GM23338 (cell line): ENCODE data around the gene EDAR. TPM values are rescaled to one million over a fixed set of nuclear protein-coding genes. Genes with fewer than 3 reads are reported as not detected.

ENCODE experiments used
- ATAC-seq: fragments of 200-7000 bp; cut with Tn5 transposase; 3 replicates; pipeline ENCODE4 v1.9.1; 2020
- DNase-seq: peaks from one replicate; pipeline ENCODE4 v3.0.0-alpha.2; 2015; ENCODE audit warnings: low spot score
- H2AFZ ChIP-seq: fragments of 200-600 bp; sonication (generic); 2 replicates; pipeline ENCODE4 v1.8.0; 2016; ENCODE audit warnings: antibody characterized with exemption, mild to moderate bottlenecking, moderate library complexity
- H3F3A ChIP-seq: fragments of 200-600 bp; sonication (generic); replicated peaks from 2 replicates; pipeline ENCODE4 v1.8.0; 2017; ENCODE audit warnings: antibody characterized with exemption, mixed run types, low read depth
- H3K27ac ChIP-seq: fragments of 200-600 bp; sonication (generic); 2 replicates; pipeline ENCODE4 v1.6.1; 2016; ENCODE audit warnings: low read depth
- H3K27me3 ChIP-seq: fragments of 200-600 bp; sonication (generic); 2 replicates; pipeline ENCODE4 v1.8.0; 2016; ENCODE audit warnings: mild to moderate bottlenecking, mixed run types, moderate library complexity; ENCODE audit not compliant: insufficient read depth
- H3K36me3 ChIP-seq: fragments of 200-600 bp; sonication (generic); 2 replicates; pipeline ENCODE4 v1.8.0; 2016; ENCODE audit warnings: mild to moderate bottlenecking; ENCODE audit not compliant: insufficient read depth
- H3K4me1 ChIP-seq: fragments of 200-600 bp; sonication (generic); 2 replicates; pipeline ENCODE4 v1.8.0; 2016; ENCODE audit warnings: mild to moderate bottlenecking, moderate library complexity; ENCODE audit not compliant: insufficient read depth
- H3K4me2 ChIP-seq: fragments of 200-600 bp; sonication (generic); 2 replicates; pipeline ENCODE4 v1.7.1; 2017; ENCODE audit warnings: mixed run types
- H3K4me3 ChIP-seq: fragments of 200-600 bp; sonication (generic); 2 replicates; pipeline ENCODE4 v1.6.1; 2016; ENCODE audit warnings: mixed run types
- H3K79me2 ChIP-seq: fragments of 200-600 bp; sonication (generic); replicated peaks from 2 replicates; pipeline ENCODE4 v1.8.0; 2017; ENCODE audit warnings: mild to moderate bottlenecking; ENCODE audit not compliant: insufficient read depth
- H3K9me2 ChIP-seq: fragments of 200-600 bp; sonication (generic); 2 replicates; pipeline ENCODE4 v1.8.0; 2017; ENCODE audit not compliant: insufficient read depth
- H4K20me1 ChIP-seq: fragments of 200-600 bp; sonication (generic); replicated peaks from 2 replicates; pipeline ENCODE4 v1.8.0; 2017; ENCODE audit warnings: mild to moderate bottlenecking; ENCODE audit not compliant: insufficient read depth
- H3K27ac Mint-ChIP-seq: 2 replicates; pipeline ENCODE4 v1.8.0; 2020; ENCODE audit warnings: inconsistent platforms, mild to moderate bottlenecking, moderate library complexity, mixed read lengths
- H3K27me3 Mint-ChIP-seq: 3 replicates; pipeline ENCODE4 v1.8.0; 2022; ENCODE audit warnings: low read depth, mild to moderate bottlenecking, moderate library complexity, mixed read lengths, inconsistent platforms; ENCODE audit not compliant: insufficient read depth, poor library complexity
- H3K36me3 Mint-ChIP-seq: 3 replicates; pipeline ENCODE4 v1.8.0; 2021; ENCODE audit warnings: low read depth, mild to moderate bottlenecking, inconsistent platforms, moderate library complexity, mixed read lengths
- H3K4me1 Mint-ChIP-seq: 3 replicates; pipeline ENCODE4 v1.8.0; 2020; ENCODE audit warnings: mild to moderate bottlenecking, inconsistent platforms, mixed read lengths
- H3K4me3 Mint-ChIP-seq: 3 replicates; pipeline ENCODE4 v1.8.0; 2021; ENCODE audit warnings: moderate library complexity, mild to moderate bottlenecking, inconsistent platforms, mixed read lengths
- H3K9me3 Mint-ChIP-seq: 3 replicates; pipeline ENCODE4 v1.8.0; 2020; ENCODE audit warnings: moderate library complexity, mild to moderate bottlenecking, inconsistent platforms, mixed read lengths
- CREB1 ChIP-seq: fragments of 250-450 bp; sonication (Bioruptor Pico); IDR thresholded peaks from 2 replicates; pipeline ENCODE4 v1.5.0; 2020; ENCODE audit warnings: low read depth, mild to moderate bottlenecking, moderate library complexity
- CTCF ChIP-seq, 2 experiments: fragments of 200-600 bp in 1 of 2; sonication (generic) in 1 of 2; conservative IDR thresholded peaks; 2 replicates each; pipeline versions ENCODE4 v1.5.1 to v1.6.1; 2016 to 2017; ENCODE audit warnings: antibody characterized with exemption in 2 of 2, low read depth in 2 of 2, mild to moderate bottlenecking in 2 of 2, moderate library complexity in 1 of 2
- ETS1 ChIP-seq: IDR thresholded peaks from 2 replicates; pipeline ENCODE4 v1.6.1; 2016; ENCODE audit warnings: antibody characterized with exemption
- EZH2 ChIP-seq: fragments of 200-600 bp; sonication (generic); IDR thresholded peaks from one replicate; pipeline ENCODE4 v1.8.0; 2017; ENCODE audit warnings: antibody characterized with exemption, mild to moderate bottlenecking, low read depth; ENCODE audit not compliant: unreplicated experiment
- EZH2phosphoT487 ChIP-seq: fragments of 200-600 bp; sonication (generic); IDR thresholded peaks from one replicate; pipeline ENCODE4 v1.8.1; 2018; ENCODE audit warnings: antibody characterized with exemption; ENCODE audit not compliant: unreplicated experiment
- JUNB ChIP-seq: IDR thresholded peaks from one replicate; pipeline ENCODE4 v1.6.1; 2016; ENCODE audit warnings: antibody characterized with exemption; ENCODE audit not compliant: unreplicated experiment
- NANOG ChIP-seq: IDR thresholded peaks from 2 replicates; pipeline ENCODE4 v1.6.1; 2016; ENCODE audit warnings: antibody characterized with exemption, borderline replicate concordance
- POLR2AphosphoS5 ChIP-seq: IDR thresholded peaks from 2 replicates; pipeline ENCODE4 v1.6.1; 2016; ENCODE audit warnings: antibody characterized with exemption, low read depth
- REST ChIP-seq: IDR thresholded peaks from one replicate; pipeline ENCODE4 v1.6.1; 2018; ENCODE audit warnings: antibody characterized with exemption; ENCODE audit not compliant: unreplicated experiment
- STAT1 ChIP-seq: IDR thresholded peaks from one replicate; pipeline ENCODE4 v1.6.1; 2016; ENCODE audit warnings: antibody characterized with exemption; ENCODE audit not compliant: unreplicated experiment
- ZNF114 ChIP-seq: fragments of 250-450 bp; sonication (Bioruptor Pico); IDR thresholded peaks from 2 replicates; pipeline ENCODE4 v1.5.0; 2020; ENCODE audit warnings: mild to moderate bottlenecking, moderate library complexity
- ZNF331 ChIP-seq: fragments of 250-450 bp; sonication (Bioruptor Pico); IDR thresholded peaks from 2 replicates; pipeline ENCODE4 v1.5.0; 2020; ENCODE audit warnings: low read depth, mild to moderate bottlenecking, moderate library complexity
- ZNF462 ChIP-seq: fragments of 250-450 bp; sonication (Bioruptor Pico); IDR thresholded peaks from 2 replicates; pipeline ENCODE4 v1.5.0; 2020; ENCODE audit warnings: mild to moderate bottlenecking, moderate library complexity
- polyA plus RNA-seq: library from polyadenylated mRNA; unstranded; fragments of >200 nt; fragmentation: Nextera tagmentation; extraction: Ambion mirVana; gene quantifications from 2 replicates; pipeline ENCODE4 v1.2.1, GENCODE V29; 2016
- total RNA-seq: library from RNA; depleted of rRNA; stranded (reverse); fragments of >200 nt; shearing (Covaris generic); gene quantifications from 2 replicates; pipeline ENCODE4 v1.2.3, GENCODE V29; 2014

EDAR gene
- total and polyA plus RNA-seq, 2 experiments from 2014 or later = not detected

GRCh38 chr2:108940156-108940555 lies 48.9 kb downstream of the EDAR start:
- Histone ChIP-seq H3K4me3 (no peak overlapping the region), H3K4me2 (no peak overlapping the region), H3K9me2 (no peaks in the 10 kb centered on the region), H2AFZ (no peak overlapping the region), H3K27ac (no peak overlapping the region), H4K20me1 (no peaks in the 10 kb centered on the region), H3K36me3 (no peaks in the 10 kb centered on the region), H3F3A (no peaks in the 10 kb centered on the region), H3K79me2 (no peaks in the 10 kb centered on the region), H3K4me1 (no peaks in the 10 kb centered on the region; the same call in 1 of the 2 replicates), H3K27me3 (no peaks in the 10 kb centered on the region)
- Mint-ChIP-seq H3K9me3 (no peaks in the 10 kb centered on the region; the same call in 2 of the 3 replicates), H3K4me1 (peaks cover 12% of the 10 kb centered on the region), H3K4me3 (no peak overlapping the region), H3K36me3 (no peaks in the 10 kb centered on the region), H3K27me3 (peaks cover 4% of the 10 kb centered on the region), H3K27ac (no peak overlapping the region)
- TF ChIP-seq EZH2phosphoT487 (no peak), JUNB (no peak), ETS1 (no peak), ZNF114 (CRISPR knock-in tag) (no peak), ZNF462 (no peak), POLR2AphosphoS5 (no peak), EZH2 (no peak), ZNF331 (CRISPR knock-in tag) (no peak), STAT1 (no peak), CTCF (conservative IDR thresholded peaks at IDR 0.05; ENCODE audit: low read depth in 2 of 2) (no peak), NANOG (no peak), REST (no peak), CREB1 (no peak)
- DNase-seq (no peak), ATAC-seq (no peak)
